GM23338 (cell line): ENCODE results near the gene C6orf118. TPM values are rescaled to one million over a fixed set of nuclear protein-coding genes. Genes with fewer than 3 reads are reported as not detected.

Experiments
- ATAC-seq: fragments of 200-7000 bp; cut with Tn5 transposase; 3 replicates; pipeline ENCODE4 v1.9.1; 2020
- DNase-seq: peaks from one replicate; pipeline ENCODE4 v3.0.0-alpha.2; 2015; ENCODE audit warnings: low spot score
- H2AFZ ChIP-seq: fragments of 200-600 bp; sonication (generic); 2 replicates; pipeline ENCODE4 v1.8.0; 2016; ENCODE audit warnings: antibody characterized with exemption, mild to moderate bottlenecking, moderate library complexity
- H3F3A ChIP-seq: fragments of 200-600 bp; sonication (generic); replicated peaks from 2 replicates; pipeline ENCODE4 v1.8.0; 2017; ENCODE audit warnings: antibody characterized with exemption, mixed run types, low read depth
- H3K27ac ChIP-seq: fragments of 200-600 bp; sonication (generic); 2 replicates; pipeline ENCODE4 v1.6.1; 2016; ENCODE audit warnings: low read depth
- H3K27me3 ChIP-seq: fragments of 200-600 bp; sonication (generic); 2 replicates; pipeline ENCODE4 v1.8.0; 2016; ENCODE audit warnings: mild to moderate bottlenecking, mixed run types, moderate library complexity; ENCODE audit not compliant: insufficient read depth
- H3K36me3 ChIP-seq: fragments of 200-600 bp; sonication (generic); 2 replicates; pipeline ENCODE4 v1.8.0; 2016; ENCODE audit warnings: mild to moderate bottlenecking; ENCODE audit not compliant: insufficient read depth
- H3K4me1 ChIP-seq: fragments of 200-600 bp; sonication (generic); 2 replicates; pipeline ENCODE4 v1.8.0; 2016; ENCODE audit warnings: mild to moderate bottlenecking, moderate library complexity; ENCODE audit not compliant: insufficient read depth
- H3K4me2 ChIP-seq: fragments of 200-600 bp; sonication (generic); 2 replicates; pipeline ENCODE4 v1.7.1; 2017; ENCODE audit warnings: mixed run types
- H3K4me3 ChIP-seq: fragments of 200-600 bp; sonication (generic); 2 replicates; pipeline ENCODE4 v1.6.1; 2016; ENCODE audit warnings: mixed run types
- H3K79me2 ChIP-seq: fragments of 200-600 bp; sonication (generic); replicated peaks from 2 replicates; pipeline ENCODE4 v1.8.0; 2017; ENCODE audit warnings: mild to moderate bottlenecking; ENCODE audit not compliant: insufficient read depth
- H3K9me2 ChIP-seq: fragments of 200-600 bp; sonication (generic); 2 replicates; pipeline ENCODE4 v1.8.0; 2017; ENCODE audit not compliant: insufficient read depth
- H4K20me1 ChIP-seq: fragments of 200-600 bp; sonication (generic); replicated peaks from 2 replicates; pipeline ENCODE4 v1.8.0; 2017; ENCODE audit warnings: mild to moderate bottlenecking; ENCODE audit not compliant: insufficient read depth
- H3K27ac Mint-ChIP-seq: 2 replicates; pipeline ENCODE4 v1.8.0; 2020; ENCODE audit warnings: inconsistent platforms, mild to moderate bottlenecking, moderate library complexity, mixed read lengths
- H3K27me3 Mint-ChIP-seq: 3 replicates; pipeline ENCODE4 v1.8.0; 2022; ENCODE audit warnings: low read depth, mild to moderate bottlenecking, moderate library complexity, mixed read lengths, inconsistent platforms; ENCODE audit not compliant: insufficient read depth, poor library complexity
- H3K36me3 Mint-ChIP-seq: 3 replicates; pipeline ENCODE4 v1.8.0; 2021; ENCODE audit warnings: low read depth, mild to moderate bottlenecking, inconsistent platforms, moderate library complexity, mixed read lengths
- H3K4me1 Mint-ChIP-seq: 3 replicates; pipeline ENCODE4 v1.8.0; 2020; ENCODE audit warnings: mild to moderate bottlenecking, inconsistent platforms, mixed read lengths
- H3K4me3 Mint-ChIP-seq: 3 replicates; pipeline ENCODE4 v1.8.0; 2021; ENCODE audit warnings: moderate library complexity, mild to moderate bottlenecking, inconsistent platforms, mixed read lengths
- H3K9me3 Mint-ChIP-seq: 3 replicates; pipeline ENCODE4 v1.8.0; 2020; ENCODE audit warnings: moderate library complexity, mild to moderate bottlenecking, inconsistent platforms, mixed read lengths
- CREB1 ChIP-seq: fragments of 250-450 bp; sonication (Bioruptor Pico); IDR thresholded peaks from 2 replicates; pipeline ENCODE4 v1.5.0; 2020; ENCODE audit warnings: low read depth, mild to moderate bottlenecking, moderate library complexity
- ETS1 ChIP-seq: IDR thresholded peaks from 2 replicates; pipeline ENCODE4 v1.6.1; 2016; ENCODE audit warnings: antibody characterized with exemption
- EZH2 ChIP-seq: fragments of 200-600 bp; sonication (generic); IDR thresholded peaks from one replicate; pipeline ENCODE4 v1.8.0; 2017; ENCODE audit warnings: antibody characterized with exemption, mild to moderate bottlenecking, low read depth; ENCODE audit not compliant: unreplicated experiment
- EZH2phosphoT487 ChIP-seq: fragments of 200-600 bp; sonication (generic); IDR thresholded peaks from one replicate; pipeline ENCODE4 v1.8.1; 2018; ENCODE audit warnings: antibody characterized with exemption; ENCODE audit not compliant: unreplicated experiment
- JUNB ChIP-seq: IDR thresholded peaks from one replicate; pipeline ENCODE4 v1.6.1; 2016; ENCODE audit warnings: antibody characterized with exemption; ENCODE audit not compliant: unreplicated experiment
- NANOG ChIP-seq: IDR thresholded peaks from 2 replicates; pipeline ENCODE4 v1.6.1; 2016; ENCODE audit warnings: antibody characterized with exemption, borderline replicate concordance
- POLR2AphosphoS5 ChIP-seq: IDR thresholded peaks from 2 replicates; pipeline ENCODE4 v1.6.1; 2016; ENCODE audit warnings: antibody characterized with exemption, low read depth
- REST ChIP-seq: IDR thresholded peaks from one replicate; pipeline ENCODE4 v1.6.1; 2018; ENCODE audit warnings: antibody characterized with exemption; ENCODE audit not compliant: unreplicated experiment
- STAT1 ChIP-seq: IDR thresholded peaks from one replicate; pipeline ENCODE4 v1.6.1; 2016; ENCODE audit warnings: antibody characterized with exemption; ENCODE audit not compliant: unreplicated experiment
- ZNF114 ChIP-seq: fragments of 250-450 bp; sonication (Bioruptor Pico); IDR thresholded peaks from 2 replicates; pipeline ENCODE4 v1.5.0; 2020; ENCODE audit warnings: mild to moderate bottlenecking, moderate library complexity
- ZNF331 ChIP-seq: fragments of 250-450 bp; sonication (Bioruptor Pico); IDR thresholded peaks from 2 replicates; pipeline ENCODE4 v1.5.0; 2020; ENCODE audit warnings: low read depth, mild to moderate bottlenecking, moderate library complexity
- ZNF462 ChIP-seq: fragments of 250-450 bp; sonication (Bioruptor Pico); IDR thresholded peaks from 2 replicates; pipeline ENCODE4 v1.5.0; 2020; ENCODE audit warnings: mild to moderate bottlenecking, moderate library complexity
- polyA plus RNA-seq: library from polyadenylated mRNA; unstranded; fragments of >200 nt; fragmentation: Nextera tagmentation; extraction: Ambion mirVana; gene quantifications from 2 replicates; pipeline ENCODE4 v1.2.1, GENCODE V29; 2016
- total RNA-seq: library from RNA; depleted of rRNA; stranded (reverse); fragments of >200 nt; shearing (Covaris generic); gene quantifications from 2 replicates; pipeline ENCODE4 v1.2.3, GENCODE V29; 2014

The C6orf118 gene
- total and polyA plus RNA-seq, 2 experiments from 2014 or later = 0.35 to 1.1 TPM

- DNase-seq = no peak
- no peak overlapping the region for H3K27ac Mint-ChIP-seq
- Histone ChIP-seq H3K27ac (no peak overlapping the region), H3F3A (no peaks in the 10 kb centered on the region), H3K79me2 (no peaks in the 10 kb centered on the region), H3K4me1 (no peaks in the 10 kb centered on the region), H3K4me3 (no peak overlapping the region), H2AFZ (no peak overlapping the region), H4K20me1 (no peaks in the 10 kb centered on the region), H3K27me3 (no peaks in the 10 kb centered on the region), H3K9me2 (no peaks in the 10 kb centered on the region; the same call in 1 of the 2 replicates), H3K36me3 (no peaks in the 10 kb centered on the region), H3K4me2 (no peak overlapping the region)
- H3K36me3 Mint-ChIP-seq = no peaks in the 10 kb centered on the region
- no peaks in the 10 kb centered on the region; the same call in 2 of the 3 replicates for H3K9me3 Mint-ChIP-seq
- no peaks in the 10 kb centered on the region for H3K4me1 Mint-ChIP-seq
- no peak for ATAC-seq
- no peak overlapping the region for H3K4me3 Mint-ChIP-seq
- H3K27me3 Mint-ChIP-seq = peaks cover 7% of the 10 kb centered on the region
- no peak for TF ChIP-seq STAT1
Observed at GRCh38 chr6:165272585-165272984, 36.8 kb downstream of the C6orf118 start.

- ATAC-seq = no peak
- TF ChIP-seq EZH2 = no peak
- no peak for TF ChIP-seq ETS1
- no peak for TF ChIP-seq JUNB
- no peak for TF ChIP-seq POLR2AphosphoS5
- no peak for TF ChIP-seq STAT1
- TF ChIP-seq ZNF114 = no peak
- TF ChIP-seq NANOG = no peak
- no peak for TF ChIP-seq REST
- TF ChIP-seq ZNF462 = no peak
- no peak for TF ChIP-seq ZNF331 (CRISPR knock-in tag)
- no peak for TF ChIP-seq EZH2phosphoT487
- no peak for TF ChIP-seq CREB1 (CRISPR knock-in tag)
Observed at GRCh38 chr6:165268987-165269386, 40.4 kb downstream of the C6orf118 start.

More at GRCh38 chr6:165268987-165269386, 40.4 kb downstream of the C6orf118 start:
- Mint-ChIP-seq H3K27ac (no peak overlapping the region), H3K4me1 (no peaks in the 10 kb centered on the region), H3K4me3 (no peak overlapping the region), H3K27me3 (peaks cover 3% of the 10 kb centered on the region), H3K9me3 (no peaks in the 10 kb centered on the region; the same call in 2 of the 3 replicates), H3K36me3 (no peaks in the 10 kb centered on the region)
- H3K79me2 ChIP-seq = no peaks in the 10 kb centered on the region
- H3K27me3 ChIP-seq = no peaks in the 10 kb centered on the region
- H3K27ac ChIP-seq = no peak overlapping the region
- no peaks in the 10 kb centered on the region for H3K9me2 ChIP-seq
- DNase-seq = peak; percentile 5
- H4K20me1 ChIP-seq = no peaks in the 10 kb centered on the region
- H3F3A ChIP-seq = no peaks in the 10 kb centered on the region
- no peak overlapping the region for H2AFZ ChIP-seq
- H3K4me3 ChIP-seq = no peak overlapping the region
- H3K4me2 ChIP-seq = no peak overlapping the region
- H3K4me1 ChIP-seq = no peaks in the 10 kb centered on the region
- H3K36me3 ChIP-seq = no peaks in the 10 kb centered on the region
